Testis (tissue), 3 donors: Measurements from ENCODE around the gene TNFSF13. TPM values are rescaled to one million over a fixed set of nuclear protein-coding genes. Genes with fewer than 3 reads are reported as not detected.

ENCODE experiments used
- DNase-seq: peaks from one replicate; pipeline ENCODE4 v3.0.0-alpha.2; 2019
- H3K27ac ChIP-seq, 2 donors: fragments of 200-600 bp; sonication (generic); one replicate each; pipeline ENCODE4 v1.5.1; 2019
- H3K27me3 ChIP-seq: fragments of 200-600 bp; sonication (generic); one replicate; pipeline ENCODE4 v1.5.1; 2019
- H3K36me3 ChIP-seq: fragments of 200-600 bp; sonication (generic); one replicate; pipeline ENCODE4 v1.5.1; 2017; ENCODE audit warnings: low read depth; ENCODE audit errors: missing control alignments
- H3K4me1 ChIP-seq: fragments of 200-600 bp; sonication (generic); one replicate; pipeline ENCODE4 v1.5.1; 2019
- H3K4me3 ChIP-seq, 2 donors: fragments of 200-600 bp; sonication (generic); one replicate each; pipeline ENCODE4 v1.5.1; 2017 to 2019
- H3K9me3 ChIP-seq: fragments of 200-600 bp; sonication (generic); one replicate; pipeline ENCODE4 v1.5.1; 2017
- POLR2A ChIP-seq: fragments of 450-650 bp; IDR thresholded peaks from one replicate; pipeline ENCODE4 v1.6.1; 2017; ENCODE audit warnings: antibody characterized with exemption, mild to moderate bottlenecking, moderate library complexity
- WGBS, 2 donors: methylation state at CpG; one replicate each; pipeline ENCODE4 v1.1.5; 2018; 5-methylcytosine and 5-hydroxymethylcytosine counted together
- intact Hi-C: fragments of 100-400 bp; cut with DNase I; formaldehyde crosslinking; loops from one replicate; pipeline ENCODE4 v1.15.1; 2023; ENCODE audit warnings: low total_unique reads
- polyA plus RNA-seq: library from polyadenylated mRNA; stranded (reverse); fragments of 350-450 nt; fragmentation: Illumina TruSeq; extraction: RNeasy Lipid Tissue Mini Kit (QIAGEN cat#74804); gene quantifications from one replicate; pipeline ENCODE4 v1.2.3, GENCODE V29; 2014; ENCODE audit warnings: low read depth, low replicate concordance; ENCODE audit not compliant: insufficient read depth
- total RNA-seq, 2 donors: library from RNA; depleted of rRNA; stranded (reverse); fragments of >200 nt; gene quantifications; one replicate each; pipeline ENCODE4 v1.2.3, GENCODE V29; 2016
- TF ChIP-seq, protein P1 (sequence below), 3 experiments: fragments of 450-650 bp in 2 of 3; fragments of 200-600 bp in 1 of 3; sonication (generic) in 1 of 3; IDR thresholded peaks; one replicate each; pipeline ENCODE4 v1.5.1; 2016 to 2019; ENCODE audit warnings: antibody characterized with exemption in 3 of 3, mild to moderate bottlenecking in 2 of 3, moderate library complexity in 1 of 3

Gene TNFSF13
- total and polyA plus RNA-seq, 3 donors from 2014 or later, result 1.2 to 11.5 (median 5.1) TPM

DNA sequence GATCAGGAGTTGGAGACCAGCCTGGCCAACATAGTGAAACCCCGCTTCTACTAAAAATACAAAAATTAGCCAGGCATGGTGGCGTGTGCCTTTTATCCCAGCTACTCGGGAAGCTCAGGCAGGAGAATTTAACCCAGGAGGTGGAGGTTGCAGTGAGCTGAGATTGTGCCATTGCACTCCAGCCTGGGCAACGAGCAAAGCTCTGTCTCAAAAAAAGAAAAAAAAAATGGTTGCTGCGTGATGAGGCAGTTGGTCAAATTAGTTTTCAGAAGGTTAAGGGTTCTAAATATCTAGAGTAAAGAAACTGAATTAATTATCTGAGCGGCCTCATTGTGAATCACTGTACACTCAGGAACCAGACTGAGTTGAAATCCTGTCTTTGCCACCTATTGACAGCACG lies 17.4 kb downstream of the TNFSF13 start:
- intact Hi-C loops, result no loop called here
- H3K36me3 ChIP-seq, result no peaks in the 10 kb centered on the region
- H3K9me3 ChIP-seq, result no peaks in the 10 kb centered on the region
- peaks cover 25% of the 10 kb centered on the region for H3K4me1 ChIP-seq
- H3K27me3 ChIP-seq, result no peaks in the 10 kb centered on the region
- TF ChIP-seq, protein P1, sequence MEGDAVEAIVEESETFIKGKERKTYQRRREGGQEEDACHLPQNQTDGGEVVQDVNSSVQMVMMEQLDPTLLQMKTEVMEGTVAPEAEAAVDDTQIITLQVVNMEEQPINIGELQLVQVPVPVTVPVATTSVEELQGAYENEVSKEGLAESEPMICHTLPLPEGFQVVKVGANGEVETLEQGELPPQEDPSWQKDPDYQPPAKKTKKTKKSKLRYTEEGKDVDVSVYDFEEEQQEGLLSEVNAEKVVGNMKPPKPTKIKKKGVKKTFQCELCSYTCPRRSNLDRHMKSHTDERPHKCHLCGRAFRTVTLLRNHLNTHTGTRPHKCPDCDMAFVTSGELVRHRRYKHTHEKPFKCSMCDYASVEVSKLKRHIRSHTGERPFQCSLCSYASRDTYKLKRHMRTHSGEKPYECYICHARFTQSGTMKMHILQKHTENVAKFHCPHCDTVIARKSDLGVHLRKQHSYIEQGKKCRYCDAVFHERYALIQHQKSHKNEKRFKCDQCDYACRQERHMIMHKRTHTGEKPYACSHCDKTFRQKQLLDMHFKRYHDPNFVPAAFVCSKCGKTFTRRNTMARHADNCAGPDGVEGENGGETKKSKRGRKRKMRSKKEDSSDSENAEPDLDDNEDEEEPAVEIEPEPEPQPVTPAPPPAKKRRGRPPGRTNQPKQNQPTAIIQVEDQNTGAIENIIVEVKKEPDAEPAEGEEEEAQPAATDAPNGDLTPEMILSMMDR (IDR thresholded peaks at IDR 0.05), result no peak
- TF ChIP-seq POLR2A, result no peak
- H3K4me3 ChIP-seq, result no peak overlapping the region
- DNase-seq, result no peak
- no peak overlapping the region for H3K27ac ChIP-seq
- WGBS, 2 donors, result 65 to 71% methylated on average over 7 of the region's 7 CpGs

DNA sequence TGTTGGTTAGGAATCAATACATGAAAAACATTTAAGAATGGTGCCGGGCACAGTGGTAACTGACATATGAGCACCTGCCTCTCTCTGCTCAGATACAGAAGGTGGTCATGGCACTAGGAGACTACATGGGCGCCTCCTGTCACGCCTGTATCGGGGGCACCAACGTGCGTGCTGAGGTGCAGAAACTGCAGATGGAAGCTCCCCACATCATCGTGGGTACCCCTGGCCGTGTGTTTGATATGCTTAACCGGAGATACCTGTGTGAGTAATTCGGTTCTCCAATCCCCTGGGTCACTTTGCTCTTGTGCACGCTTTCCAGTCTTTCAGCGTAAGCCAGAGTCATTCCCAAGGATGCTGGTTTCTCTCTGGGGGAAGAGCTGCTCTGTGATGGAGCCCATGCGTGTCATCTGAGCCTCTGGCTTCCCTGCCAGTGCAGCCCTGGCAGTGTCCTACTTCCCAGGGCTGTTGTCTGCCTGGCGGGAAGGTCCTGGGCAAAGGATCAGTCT lies 17.9 kb downstream of the TNFSF13 start:
- no peaks in the 10 kb centered on the region for H3K9me3 ChIP-seq
- no peak for DNase-seq
- H3K4me1 ChIP-seq, result peaks cover 25% of the 10 kb centered on the region
- TF ChIP-seq, protein P1 (IDR thresholded peaks at IDR 0.05), result no peak
- no peak for TF ChIP-seq POLR2A
- WGBS, 2 donors, result 78 to 81% methylated on average over 10 to 14 of the region's 14 CpGs
- H3K4me3 ChIP-seq, result no peak overlapping the region
- H3K27me3 ChIP-seq, result no peaks in the 10 kb centered on the region
- H3K27ac ChIP-seq, result no peak overlapping the region
- intact Hi-C loops, result no loop called here
- no peaks in the 10 kb centered on the region for H3K36me3 ChIP-seq

DNA sequence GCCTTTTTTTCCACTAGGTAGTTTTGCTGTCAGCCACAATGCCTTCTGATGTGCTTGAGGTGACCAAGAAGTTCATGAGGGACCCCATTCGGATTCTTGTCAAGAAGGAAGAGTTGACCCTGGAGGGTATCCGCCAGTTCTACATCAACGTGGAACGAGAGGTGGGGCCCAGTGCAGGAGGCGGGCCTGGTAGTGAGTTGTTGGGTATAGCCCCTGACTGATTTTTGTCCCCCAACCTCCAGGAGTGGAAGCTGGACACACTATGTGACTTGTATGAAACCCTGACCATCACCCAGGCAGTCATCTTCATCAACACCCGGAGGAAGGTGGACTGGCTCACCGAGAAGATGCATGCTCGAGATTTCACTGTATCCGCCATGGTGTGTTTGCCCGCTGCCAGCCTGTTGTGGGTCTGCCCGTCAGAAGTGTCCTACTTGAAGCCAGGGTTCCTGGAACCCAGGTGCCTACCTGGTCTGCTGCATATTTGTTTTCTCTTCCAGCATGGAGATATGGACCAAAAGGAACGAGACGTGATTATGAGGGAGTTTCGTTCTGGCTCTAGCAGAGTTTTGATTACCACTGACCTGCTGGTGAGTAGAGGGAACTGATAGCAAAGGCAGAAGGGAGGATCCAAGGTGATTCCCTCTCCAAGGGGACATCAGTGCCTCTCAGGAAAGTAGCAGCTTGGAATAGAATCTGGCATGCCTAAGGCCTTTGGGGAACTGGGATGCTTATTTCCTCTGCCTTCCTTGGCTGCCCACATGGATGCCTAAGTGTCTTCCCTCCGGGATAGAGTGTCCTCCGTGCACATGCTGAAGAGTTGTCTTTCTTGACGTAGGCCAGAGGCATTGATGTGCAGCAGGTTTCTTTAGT lies 19.0 kb downstream of the TNFSF13 start:
- Histone ChIP-seq H3K27me3 (no peaks in the 10 kb centered on the region), H3K9me3 (no peaks in the 10 kb centered on the region), H3K4me1 (peaks cover 32% of the 10 kb centered on the region), H3K27ac (no peak overlapping the region), H3K4me3 (no peak overlapping the region), H3K36me3 (no peaks in the 10 kb centered on the region)
- intact Hi-C loops, result no loop called here
- DNase-seq, result no peak
- TF ChIP-seq, protein P1 (IDR thresholded peaks at IDR 0.05), result no peak
- no peak for TF ChIP-seq POLR2A
- WGBS, 2 donors, result 77 to 80% methylated on average over 12 to 17 of the region's 17 CpGs

DNA sequence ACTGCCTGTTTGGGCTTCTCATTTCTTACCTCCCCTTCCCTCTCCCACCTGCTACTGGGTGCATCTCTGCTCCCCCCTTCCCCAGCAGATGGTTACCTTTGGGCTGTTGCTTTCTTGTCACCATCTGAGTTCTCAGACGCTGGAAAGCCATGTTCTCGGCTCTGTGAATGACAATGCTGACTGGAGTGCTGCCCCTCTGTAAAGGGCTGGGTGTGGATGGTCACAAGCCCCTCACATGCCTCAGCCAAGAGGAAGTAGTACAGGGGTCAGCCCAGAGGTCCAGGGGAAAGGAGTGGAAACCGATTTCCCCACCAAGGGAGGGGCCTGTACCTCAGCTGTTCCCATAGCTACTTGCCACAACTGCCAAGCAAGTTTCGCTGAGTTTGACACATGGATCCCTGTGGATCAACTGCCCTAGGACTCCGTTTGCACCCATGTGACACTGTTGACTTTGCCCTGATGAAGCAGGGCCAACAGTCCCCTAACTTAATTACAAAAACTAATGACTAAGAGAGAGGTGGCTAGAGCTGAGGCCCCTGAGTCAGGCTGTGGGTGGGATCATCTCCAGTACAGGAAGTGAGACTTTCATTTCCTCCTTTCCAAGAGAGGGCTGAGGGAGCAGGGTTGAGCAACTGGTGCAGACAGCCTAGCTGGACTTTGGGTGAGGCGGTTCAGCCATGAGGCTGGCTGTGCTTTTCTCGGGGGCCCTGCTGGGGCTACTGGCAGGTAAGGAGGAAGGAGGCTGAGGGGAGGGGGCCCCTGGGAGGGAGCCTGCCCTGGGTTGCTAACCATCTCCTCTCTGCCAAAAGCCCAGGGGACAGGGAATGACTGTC lies 20.7 kb downstream of the TNFSF13 start, which contains the start of gene CD68:
TSS of gene CD68 (plus strand) at position 638 of the 833 bp plus-strand sequence. CDS start at position 678, 40 bp downstream.
- 30 to 33% methylated on average over 7 of the region's 7 CpGs for WGBS, 2 donors
- TF ChIP-seq POLR2A, result no peak
- TF ChIP-seq, protein P1 (IDR thresholded peaks at IDR 0.05), result no peak
- Histone ChIP-seq H3K27ac (peak within 1 kb of the TSS; percentile 39 to 72), H3K9me3 (no peaks in the 10 kb centered on the region), H3K36me3 (no peaks in the 10 kb centered on the region), H3K27me3 (no peaks in the 10 kb centered on the region), H3K4me3 (peak within 1 kb of the TSS in 1 of 2 donors; percentile 13), H3K4me1 (peaks cover 35% of the 10 kb centered on the region)
- intact Hi-C loops, result no loop called here
- peak; percentile 45 for DNase-seq
